Epithelial cell of proximal tubule (primary cell): ENCODE measurements around the gene PLA2G5. TPM values are rescaled to one million over a fixed set of nuclear protein-coding genes. Genes with fewer than 3 reads are reported as not detected.
"Not testable (repeated sequence)": the region's sequence is repeated elsewhere in the genome, so short reads cannot be mapped to it uniquely, and the experiment has no call there.

Experiments used
- DNase-seq: peaks from one replicate; pipeline ENCODE4 v3.0.0-alpha.2; 2011; ENCODE audit warnings: low read depth
- H3K4me3 ChIP-seq: 2 replicates; pipeline ENCODE4 v1.5.1; 2011; ENCODE audit warnings: low read depth, mild to moderate bottlenecking, low read length
- total RNA-seq: library from RNA; depleted of rRNA; stranded (reverse); fragments of >200 nt; gene quantifications from 2 replicates; pipeline ENCODE4 v1.2.3, GENCODE V29; 2015
- TF ChIP-seq, protein P1 (sequence below): conservative IDR thresholded peaks from 2 replicates; pipeline ENCODE4 v1.5.1; 2012; ENCODE audit warnings: low read depth, mild to moderate bottlenecking, low read length

PLA2G5 gene
- total RNA-seq, 1 donor from 2014 or later, result not detected

DNA sequence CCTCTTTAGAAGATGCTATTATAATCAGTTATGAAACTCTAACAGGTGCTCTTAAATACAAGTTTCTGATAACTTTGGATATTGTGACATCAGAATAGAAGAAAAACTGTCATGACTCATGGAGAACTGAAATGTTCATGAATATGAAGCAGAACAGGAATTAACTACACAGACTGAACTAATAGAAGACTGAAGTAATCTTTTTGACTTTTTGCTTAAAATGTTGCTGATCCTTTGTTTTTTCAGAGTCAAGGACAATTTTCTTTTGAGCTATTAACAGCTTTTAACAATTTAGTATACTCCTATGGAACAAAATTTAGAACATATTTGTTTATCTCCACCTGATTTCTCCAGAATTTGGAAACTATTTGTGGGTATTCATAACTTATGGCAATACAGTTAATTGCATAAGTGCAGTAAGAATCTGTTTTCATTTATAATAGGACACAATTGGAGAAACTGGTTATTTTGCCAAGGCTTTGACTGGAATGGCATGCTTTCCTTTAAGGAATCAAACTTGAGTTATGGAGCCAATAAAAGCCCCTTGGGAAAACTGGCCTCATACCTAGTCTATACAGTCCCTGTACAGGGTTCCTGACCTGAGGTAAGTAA lies 18.7 kb upstream of the PLA2G5 start:
- TF ChIP-seq, protein P1, sequence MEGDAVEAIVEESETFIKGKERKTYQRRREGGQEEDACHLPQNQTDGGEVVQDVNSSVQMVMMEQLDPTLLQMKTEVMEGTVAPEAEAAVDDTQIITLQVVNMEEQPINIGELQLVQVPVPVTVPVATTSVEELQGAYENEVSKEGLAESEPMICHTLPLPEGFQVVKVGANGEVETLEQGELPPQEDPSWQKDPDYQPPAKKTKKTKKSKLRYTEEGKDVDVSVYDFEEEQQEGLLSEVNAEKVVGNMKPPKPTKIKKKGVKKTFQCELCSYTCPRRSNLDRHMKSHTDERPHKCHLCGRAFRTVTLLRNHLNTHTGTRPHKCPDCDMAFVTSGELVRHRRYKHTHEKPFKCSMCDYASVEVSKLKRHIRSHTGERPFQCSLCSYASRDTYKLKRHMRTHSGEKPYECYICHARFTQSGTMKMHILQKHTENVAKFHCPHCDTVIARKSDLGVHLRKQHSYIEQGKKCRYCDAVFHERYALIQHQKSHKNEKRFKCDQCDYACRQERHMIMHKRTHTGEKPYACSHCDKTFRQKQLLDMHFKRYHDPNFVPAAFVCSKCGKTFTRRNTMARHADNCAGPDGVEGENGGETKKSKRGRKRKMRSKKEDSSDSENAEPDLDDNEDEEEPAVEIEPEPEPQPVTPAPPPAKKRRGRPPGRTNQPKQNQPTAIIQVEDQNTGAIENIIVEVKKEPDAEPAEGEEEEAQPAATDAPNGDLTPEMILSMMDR, result no peak
- no peak for DNase-seq

DNA sequence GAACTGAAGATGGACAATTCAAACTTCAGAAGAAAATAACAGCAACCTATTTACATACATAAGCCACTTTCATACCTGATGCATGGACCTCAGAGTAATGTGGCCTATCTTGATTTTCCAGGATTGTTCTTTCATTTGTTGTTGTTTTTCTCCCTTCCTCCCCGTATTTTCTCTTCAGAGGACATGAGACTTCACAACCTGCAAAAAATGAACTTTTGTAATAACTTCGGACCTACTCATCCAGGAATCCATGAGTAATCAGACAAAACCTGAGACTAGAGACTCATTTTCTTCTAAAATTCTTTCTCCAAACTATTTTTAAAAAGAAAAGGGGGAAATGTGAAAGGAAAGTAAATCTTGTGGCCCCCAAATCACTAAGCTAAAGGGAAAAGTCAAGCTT lies 17.6 kb upstream of the PLA2G5 start:
- DNase-seq, result no peak
- no peak overlapping the region for H3K4me3 ChIP-seq
- TF ChIP-seq, protein P1, result no peak

More for the DNA sequence above, 18.7 kb upstream of the PLA2G5 start:
- no peak overlapping the region for H3K4me3 ChIP-seq

DNA sequence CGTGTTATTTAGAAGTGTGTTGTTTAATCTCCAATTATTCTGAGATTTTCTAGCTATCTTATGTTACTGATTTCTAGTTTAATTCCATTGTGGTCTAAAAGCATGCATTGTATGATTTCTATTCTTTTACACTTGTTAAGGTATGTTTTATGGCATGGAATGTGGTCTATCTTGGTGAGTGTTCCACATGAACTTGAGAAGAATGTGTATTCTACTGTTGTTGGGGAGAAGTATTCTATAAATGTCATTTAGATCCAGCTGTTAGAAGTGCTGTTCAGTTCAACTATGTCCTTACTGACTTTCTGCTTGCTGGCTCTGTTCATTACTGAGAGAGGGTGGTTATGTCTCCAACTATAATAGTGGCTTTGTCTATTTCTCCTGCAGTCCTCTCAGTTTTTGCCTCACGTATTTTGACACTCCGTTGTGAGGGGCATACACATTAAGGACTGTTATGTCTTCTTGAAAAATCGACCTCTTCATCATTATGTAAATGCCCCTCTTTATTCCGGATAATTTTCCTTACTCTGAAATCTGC lies 12.0 kb upstream of the PLA2G5 start:
- no peak overlapping the region for H3K4me3 ChIP-seq
- TF ChIP-seq, protein P1, result no peak
- DNase-seq, result no peak

DNA sequence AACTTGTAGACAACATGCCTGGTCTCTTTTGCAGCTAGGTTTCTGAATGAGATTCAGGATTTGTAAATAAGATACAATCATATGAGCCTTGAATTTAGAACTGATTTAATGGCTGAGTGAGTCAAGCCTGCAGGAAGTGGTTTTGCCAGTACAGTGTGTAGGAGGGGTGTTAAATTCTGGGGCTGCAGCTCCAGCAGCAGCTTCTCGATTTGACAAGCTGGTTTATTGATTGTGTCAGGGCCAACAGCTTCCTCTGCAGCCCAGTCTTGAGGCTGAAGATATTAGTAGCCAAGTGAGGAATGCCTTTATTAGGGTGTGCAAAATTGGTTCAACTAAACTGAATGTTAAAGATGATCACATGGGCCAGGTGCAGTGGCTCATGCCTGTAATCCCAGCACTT lies 11.5 kb upstream of the PLA2G5 start:
- peak; percentile 10 for DNase-seq
- TF ChIP-seq, protein P1, result no peak

DNA sequence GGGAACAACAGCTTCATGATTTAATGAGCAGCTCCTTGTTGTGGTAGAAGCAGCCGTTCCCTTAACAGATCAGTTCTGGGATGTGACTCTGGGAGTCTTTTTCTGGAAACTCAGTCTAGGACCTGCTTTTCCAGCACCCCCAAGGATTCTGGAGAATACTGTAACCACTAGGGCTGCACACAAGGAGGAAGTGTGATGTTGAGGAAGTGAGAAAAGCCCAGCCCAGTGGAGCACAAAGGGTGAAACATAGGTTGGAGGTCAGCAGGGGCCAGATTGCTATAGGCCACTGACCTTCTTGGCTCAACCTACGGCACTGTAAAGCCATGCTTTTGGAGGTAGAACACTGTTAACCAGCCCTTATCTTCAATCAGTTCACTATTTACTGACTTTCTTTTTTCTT lies 10.1 kb upstream of the PLA2G5 start:
- H3K4me3 ChIP-seq, result no peak overlapping the region
- TF ChIP-seq, protein P1, result no peak
- DNase-seq, result no peak

More for the DNA sequence above, 11.5 kb upstream of the PLA2G5 start:
- no peak overlapping the region for H3K4me3 ChIP-seq

DNA sequence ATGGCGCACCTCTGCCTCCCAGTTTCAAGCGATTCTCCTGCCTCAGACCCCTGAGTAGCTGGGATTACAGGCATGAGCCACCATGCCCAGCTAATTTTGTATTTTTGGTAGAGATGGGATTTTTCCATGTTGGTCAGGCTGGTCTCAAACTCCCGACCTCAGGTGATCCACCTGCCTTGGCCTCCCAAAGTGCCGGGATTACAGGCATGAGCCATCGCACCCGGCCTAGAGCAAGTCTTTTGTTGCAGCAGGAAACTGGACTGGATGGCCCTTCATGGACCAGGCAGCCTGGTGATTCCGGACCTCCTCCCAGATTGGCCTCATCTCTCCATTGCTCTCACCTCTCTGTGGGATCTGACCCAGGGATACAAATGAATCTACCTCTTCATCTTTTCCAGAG lies 9.2 kb upstream of the PLA2G5 start:
- DNase-seq, result not testable (repeated sequence)

DNA sequence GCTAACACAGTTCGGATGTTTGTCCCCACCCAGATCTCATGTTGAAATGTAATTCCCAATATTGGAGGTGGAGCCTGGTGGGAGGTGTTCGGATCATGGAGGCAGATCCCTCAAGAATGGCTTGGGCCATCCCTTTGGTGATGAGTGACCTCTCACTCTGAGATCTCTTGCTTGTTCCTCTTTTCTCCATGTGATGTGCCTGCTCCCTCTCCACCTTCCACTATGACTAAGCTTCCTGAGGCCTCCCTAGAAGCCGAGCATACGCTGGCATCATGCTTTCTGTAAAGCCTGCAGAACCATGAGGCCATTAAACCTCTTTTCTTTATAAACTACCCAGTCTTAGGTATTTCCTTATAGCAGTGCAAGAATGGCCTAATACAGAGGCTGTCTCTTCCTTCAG lies 8.1 kb upstream of the PLA2G5 start:
- no peak overlapping the region for H3K4me3 ChIP-seq
- TF ChIP-seq, protein P1, result no peak
- DNase-seq, result no peak

More for the DNA sequence above, 9.2 kb upstream of the PLA2G5 start:
- H3K4me3 ChIP-seq, result not testable (repeated sequence)
